HUES6 (cell line): ENCODE data around the gene ZP3.
"Not testable (repeated sequence)": the region's sequence is repeated elsewhere in the genome, so short reads cannot be mapped to it uniquely, and the experiment has no call there.

Experiments used
- H3K27ac ChIP-seq: 2 replicates; pipeline ENCODE4 v1.7.0; 2013; ENCODE audit warnings: low read depth, mild to moderate bottlenecking, low read length, inconsistent platforms
- H3K27me3 ChIP-seq: 2 replicates; pipeline ENCODE4 v1.6.1; 2013; ENCODE audit warnings: low read length; ENCODE audit not compliant: control insufficient read depth, insufficient read depth
- H3K36me3 ChIP-seq: 2 replicates; pipeline ENCODE4 v1.6.1; 2013; ENCODE audit warnings: low read length; ENCODE audit not compliant: control insufficient read depth, insufficient read depth
- H3K4me1 ChIP-seq: 2 replicates; pipeline ENCODE4 v1.6.1; 2013; ENCODE audit warnings: low read length; ENCODE audit not compliant: control insufficient read depth, insufficient read depth
- H3K4me3 ChIP-seq: 2 replicates; pipeline ENCODE4 v1.5.1; 2013; ENCODE audit warnings: low read depth, low read length
- H3K9ac ChIP-seq: one replicate; pipeline ENCODE4 v1.6.1; 2013; ENCODE audit warnings: mild to moderate bottlenecking, low read length
- H3K9me3 ChIP-seq: 2 replicates; pipeline ENCODE4 v1.6.1; 2013; ENCODE audit warnings: low read depth, low read length; ENCODE audit not compliant: control insufficient read depth, insufficient read depth

ZP3 gene

DNA sequence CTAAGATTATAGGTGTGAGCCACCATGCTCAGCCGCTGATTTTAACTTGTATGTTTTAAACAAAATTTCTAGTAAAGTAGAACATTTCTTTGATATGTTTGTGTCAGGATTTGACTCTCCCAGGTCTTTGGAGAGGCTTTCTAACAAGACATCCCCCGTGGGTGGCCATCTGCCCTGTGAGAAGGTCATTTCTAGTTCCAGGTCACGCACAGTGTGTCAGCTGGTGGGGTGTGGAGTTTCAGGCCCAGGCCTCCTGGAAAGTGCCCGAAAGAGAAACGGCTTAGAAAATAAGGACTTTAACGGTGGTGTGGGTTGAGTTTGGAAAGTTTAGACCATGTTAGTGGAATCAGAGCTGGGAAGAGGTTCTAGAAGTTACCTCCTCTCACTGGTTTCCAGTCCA lies 48.3 kb downstream of the ZP3 start:
- H3K36me3 ChIP-seq, H3K4me3 ChIP-seq, H3K9me3 ChIP-seq, H3K27me3 ChIP-seq, H3K9ac ChIP-seq, H3K4me1 ChIP-seq, H3K27ac ChIP-seq: not testable (repeated sequence)

DNA sequence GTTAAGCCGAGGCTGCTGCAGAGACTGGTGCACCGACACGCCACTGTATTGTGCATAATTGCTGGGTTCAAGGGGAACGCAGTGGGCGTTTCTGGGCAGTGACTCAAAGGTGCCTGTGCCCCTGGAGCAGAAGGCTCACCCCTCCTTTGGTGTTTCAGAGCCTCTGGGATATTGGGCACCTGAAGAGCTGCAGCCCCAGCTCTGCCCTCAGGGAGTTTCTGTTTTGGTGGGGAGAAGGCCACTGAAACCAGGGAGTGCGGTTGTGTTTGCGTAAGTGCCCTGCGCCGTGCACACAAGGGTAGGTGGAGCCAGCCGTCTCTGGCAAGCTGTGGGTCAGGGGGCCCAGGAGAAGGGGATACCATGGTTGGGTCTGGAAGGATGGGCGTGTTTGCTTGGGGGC lies 51.5 kb downstream of the ZP3 start:
- H3K9ac ChIP-seq, H3K4me1 ChIP-seq, H3K4me3 ChIP-seq, H3K27me3 ChIP-seq, H3K36me3 ChIP-seq, H3K9me3 ChIP-seq, H3K27ac ChIP-seq: not testable (repeated sequence)

DNA sequence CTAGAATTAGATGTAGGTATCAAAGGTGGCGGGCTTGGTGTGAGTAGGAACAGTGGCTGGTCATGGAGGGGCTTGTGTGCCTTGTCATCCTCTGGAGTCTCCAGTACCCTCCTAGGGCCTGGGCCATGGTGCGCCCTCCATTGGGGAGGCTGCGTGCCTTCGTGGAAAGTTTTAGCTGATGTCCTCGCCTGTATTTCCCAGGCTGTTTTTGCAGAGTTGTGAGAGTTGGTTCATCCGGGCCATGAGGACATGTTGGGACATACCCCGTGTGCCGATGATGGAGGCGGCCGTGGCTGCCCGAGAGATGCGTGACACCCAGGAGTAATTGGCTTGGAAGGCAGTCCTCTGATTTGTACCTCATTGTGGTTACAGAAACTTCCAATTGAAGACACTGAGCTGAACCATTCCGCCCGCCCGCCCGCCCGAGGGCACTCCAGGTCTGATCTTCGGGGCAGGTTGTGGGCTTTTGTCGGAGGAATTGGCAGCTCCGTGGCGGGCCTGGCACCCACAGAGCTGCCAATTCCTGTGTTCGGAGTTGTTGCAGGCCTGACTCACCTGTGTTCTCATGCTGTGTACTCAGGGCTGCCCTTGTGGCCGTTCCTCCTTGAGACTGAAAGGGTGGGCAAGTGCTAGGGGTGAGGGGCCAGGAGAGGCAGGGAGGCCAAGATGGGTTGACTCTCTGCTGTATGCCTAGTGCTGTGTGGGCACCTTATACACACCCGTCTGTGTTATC lies 52.2 kb downstream of the ZP3 start:
- H3K27me3 ChIP-seq, H3K4me1 ChIP-seq, H3K36me3 ChIP-seq, H3K4me3 ChIP-seq, H3K9me3 ChIP-seq, H3K9ac ChIP-seq, H3K27ac ChIP-seq: not testable (repeated sequence)

DNA sequence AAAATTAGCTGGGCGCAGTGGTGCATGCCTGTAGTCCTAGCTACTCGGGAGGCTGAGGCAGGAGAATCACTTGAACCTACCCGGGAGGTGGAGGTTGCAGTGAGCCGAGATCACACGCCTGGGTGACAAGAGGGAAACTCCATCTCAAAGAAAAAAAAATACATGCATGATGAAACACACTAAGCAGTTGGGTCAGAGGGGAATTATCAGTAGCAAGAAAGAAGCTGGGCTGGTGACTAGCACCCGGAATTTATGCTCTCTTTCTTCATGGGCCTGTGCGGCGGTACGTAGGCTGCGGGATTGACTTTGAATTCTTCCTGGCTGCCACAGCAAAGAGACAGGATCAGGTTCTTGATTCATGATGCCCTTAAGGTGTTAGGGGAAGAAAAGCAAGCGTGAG lies 54.9 kb downstream of the ZP3 start:
- H3K27me3 ChIP-seq, H3K27ac ChIP-seq, H3K9me3 ChIP-seq: not testable (repeated sequence)

DNA sequence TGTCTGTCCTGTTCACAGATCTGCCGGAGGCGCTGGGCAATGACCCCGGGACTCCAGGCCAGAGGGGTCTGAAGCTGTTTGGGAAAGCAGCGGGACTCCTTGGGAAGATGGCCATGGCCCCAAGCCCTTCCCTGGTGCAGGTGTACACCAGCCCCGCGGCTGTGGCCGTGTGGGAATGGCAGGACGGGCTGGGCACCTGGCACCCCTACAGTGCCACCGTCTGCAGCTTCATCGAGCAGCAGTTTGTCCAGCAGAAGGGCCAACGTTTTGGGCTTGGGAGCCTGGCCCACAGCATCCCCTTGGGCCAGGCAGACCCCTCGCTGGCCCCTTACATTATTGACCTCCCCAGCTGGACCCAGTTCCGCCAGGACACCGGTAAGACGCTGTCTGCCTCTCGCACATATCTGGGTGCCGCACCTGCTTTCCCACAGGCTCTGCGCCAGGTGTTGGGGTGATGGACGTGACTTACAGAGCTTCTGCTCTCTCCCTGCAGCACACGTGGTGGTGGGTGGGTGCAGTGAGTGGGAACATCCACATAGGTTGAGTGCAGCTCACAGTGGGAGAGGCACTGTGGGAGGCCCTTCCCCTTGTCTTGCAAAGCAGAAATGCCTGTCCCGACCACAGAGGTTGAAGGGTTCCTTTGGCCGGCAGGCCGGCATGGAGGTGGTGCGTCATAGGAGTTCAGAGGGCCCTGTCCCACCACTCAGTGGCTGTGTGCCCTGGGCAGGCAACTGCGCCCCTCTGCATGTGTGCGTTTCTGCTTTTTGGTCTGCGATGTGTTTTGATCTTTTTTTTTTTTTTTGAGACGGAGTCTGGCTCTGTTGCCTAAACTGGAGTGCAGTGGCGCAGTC lies 55.9 kb downstream of the ZP3 start:
- peaks cover 14% of the 10 kb centered on the region for H3K36me3 ChIP-seq
- not testable (repeated sequence) for H3K4me1 ChIP-seq

More for the DNA sequence above, 54.9 kb downstream of the ZP3 start:
- not testable (repeated sequence) for H3K4me3 ChIP-seq, H3K9ac ChIP-seq, H3K4me1 ChIP-seq
- H3K36me3 ChIP-seq, result peaks cover 14% of the 10 kb centered on the region

DNA sequence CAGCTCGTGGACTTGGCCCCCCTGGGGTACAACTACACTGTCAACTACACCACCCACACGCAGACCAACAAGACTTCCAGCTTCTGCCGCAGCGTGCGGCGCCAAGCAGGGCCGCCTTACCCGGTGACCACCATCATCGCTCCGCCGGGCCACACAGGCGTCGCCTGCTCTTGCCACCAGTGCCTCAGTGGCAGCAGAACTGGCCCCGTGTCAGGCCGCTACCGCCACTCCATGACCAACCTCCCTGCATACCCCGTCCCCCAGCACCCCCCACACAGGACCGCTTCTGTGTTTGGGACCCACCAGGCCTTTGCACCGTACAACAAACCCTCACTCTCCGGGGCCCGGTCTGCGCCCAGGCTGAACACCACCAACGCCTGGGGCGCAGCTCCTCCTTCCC lies 57.9 kb downstream of the ZP3 start:
- not testable (repeated sequence) for H3K27ac ChIP-seq, H3K27me3 ChIP-seq, H3K4me3 ChIP-seq, H3K9ac ChIP-seq, H3K9me3 ChIP-seq, H3K4me1 ChIP-seq
- peaks cover 14% of the 10 kb centered on the region for H3K36me3 ChIP-seq

More for the DNA sequence above, 55.9 kb downstream of the ZP3 start:
- H3K9ac ChIP-seq, H3K9me3 ChIP-seq, H3K27ac ChIP-seq, H3K27me3 ChIP-seq, H3K4me3 ChIP-seq: not testable (repeated sequence)

DNA sequence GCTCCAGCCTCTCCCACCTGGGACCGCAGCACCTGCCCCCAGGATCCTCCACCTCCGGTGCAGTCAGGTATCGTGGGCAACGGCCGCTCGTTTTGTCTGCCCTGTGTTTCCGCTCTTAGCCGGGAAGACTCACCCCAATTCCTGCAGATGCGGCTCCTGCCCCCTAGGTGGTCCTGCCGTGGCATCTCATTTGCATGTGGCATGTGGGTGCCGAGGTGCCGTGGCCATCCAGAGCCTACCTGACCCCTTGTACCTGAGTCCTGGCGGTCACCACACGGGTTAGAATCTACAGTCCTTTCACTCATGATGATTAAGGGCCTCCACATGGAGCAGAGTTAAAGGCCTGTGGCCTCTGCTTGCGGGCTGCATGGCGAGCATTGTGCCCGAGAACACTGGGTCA lies 58.3 kb downstream of the ZP3 start:
- H3K27me3 ChIP-seq, H3K9me3 ChIP-seq, H3K4me1 ChIP-seq, H3K27ac ChIP-seq, H3K4me3 ChIP-seq, H3K9ac ChIP-seq: not testable (repeated sequence)
- H3K36me3 ChIP-seq, result peaks cover 14% of the 10 kb centered on the region

DNA sequence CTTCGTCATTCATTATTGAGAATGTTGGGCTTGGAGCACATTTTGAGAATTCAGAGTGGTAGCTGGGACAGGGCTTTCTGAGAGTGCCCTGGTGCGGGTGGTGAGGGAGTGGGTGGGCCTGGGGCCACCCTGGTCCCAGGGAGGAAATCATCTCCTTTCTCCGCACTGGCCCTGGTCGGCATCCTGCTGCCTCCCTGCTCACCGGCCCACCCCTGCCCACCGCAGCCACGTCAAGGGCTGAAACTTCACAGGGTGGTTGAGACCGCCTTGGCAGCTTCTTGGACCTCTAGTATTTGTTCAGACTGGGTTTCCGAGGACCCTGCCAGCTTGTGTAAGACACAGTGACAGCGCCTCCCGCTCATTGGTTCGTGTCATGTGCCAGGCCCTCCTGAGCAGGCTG lies 59.7 kb downstream of the ZP3 start:
- H3K4me3 ChIP-seq, H3K9ac ChIP-seq, H3K27ac ChIP-seq: not testable (repeated sequence)

DNA sequence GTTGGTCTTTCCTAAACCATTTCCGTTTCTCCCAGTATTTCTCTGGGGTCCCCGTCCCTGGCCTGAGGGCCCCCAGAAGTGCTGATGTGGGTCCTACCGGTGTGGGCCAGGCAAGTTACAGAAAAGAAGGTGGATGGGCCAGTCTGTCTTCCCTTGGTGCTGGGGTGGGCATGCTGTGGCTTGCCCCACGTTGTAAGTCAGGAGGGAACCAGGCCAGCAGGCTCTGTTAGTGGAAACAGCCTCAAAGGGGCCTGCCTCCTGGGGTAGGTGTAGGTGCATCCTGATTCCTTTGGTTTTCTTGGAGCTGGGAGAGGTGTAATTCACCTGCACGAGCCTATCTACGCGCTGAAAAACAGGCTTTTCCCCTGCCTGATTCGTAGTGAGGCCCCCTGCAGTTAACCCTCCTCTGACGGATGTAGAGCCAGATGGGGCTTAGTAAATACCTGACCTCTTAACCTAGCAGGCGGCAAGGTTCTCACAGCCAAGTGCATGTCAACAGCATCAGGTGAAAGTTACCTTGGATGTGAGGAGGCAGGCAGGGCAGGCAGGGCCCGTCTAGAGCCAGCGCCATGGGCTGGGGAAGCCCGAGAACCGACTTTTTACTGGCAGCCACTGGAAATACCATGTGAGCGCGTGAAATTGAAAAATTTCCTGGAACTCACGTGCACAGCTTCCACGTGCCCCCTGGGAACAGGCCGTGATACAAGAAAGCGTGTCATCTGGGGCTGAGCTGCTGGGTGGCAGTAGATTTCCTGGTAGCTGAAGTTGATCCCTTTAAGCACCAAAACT lies 61.3 kb downstream of the ZP3 start:
- not testable (repeated sequence) for H3K4me1 ChIP-seq, H3K9me3 ChIP-seq, H3K9ac ChIP-seq, H3K27me3 ChIP-seq, H3K27ac ChIP-seq, H3K4me3 ChIP-seq
- H3K36me3 ChIP-seq, result peaks cover 14% of the 10 kb centered on the region

More for the DNA sequence above, 59.7 kb downstream of the ZP3 start:
- H3K9me3 ChIP-seq, H3K4me1 ChIP-seq, H3K27me3 ChIP-seq: not testable (repeated sequence)
- H3K36me3 ChIP-seq, result peaks cover 14% of the 10 kb centered on the region

DNA sequence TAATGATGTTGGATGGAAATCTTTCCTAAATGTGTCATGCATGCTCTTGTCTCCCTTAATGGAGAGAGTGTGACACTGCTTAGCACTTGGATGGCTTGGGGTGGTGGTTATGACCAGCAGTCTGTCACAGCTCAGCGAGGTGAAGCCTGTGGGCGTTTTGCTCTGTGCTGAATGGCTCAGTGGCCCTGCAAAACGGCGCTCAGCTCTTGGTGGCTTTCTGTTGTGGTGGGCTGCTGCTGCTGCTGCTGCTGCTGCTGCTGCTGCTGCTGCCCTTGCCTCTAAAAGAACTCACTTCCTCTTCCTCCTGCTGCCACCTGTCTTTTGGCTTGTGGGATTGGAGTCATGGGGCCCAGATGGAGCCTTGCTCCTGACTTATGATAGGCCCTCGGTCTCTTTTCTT lies 61.9 kb downstream of the ZP3 start:
- not testable (repeated sequence) for H3K27me3 ChIP-seq, H3K4me3 ChIP-seq, H3K9me3 ChIP-seq, H3K9ac ChIP-seq, H3K27ac ChIP-seq, H3K4me1 ChIP-seq
- peaks cover 14% of the 10 kb centered on the region for H3K36me3 ChIP-seq

DNA sequence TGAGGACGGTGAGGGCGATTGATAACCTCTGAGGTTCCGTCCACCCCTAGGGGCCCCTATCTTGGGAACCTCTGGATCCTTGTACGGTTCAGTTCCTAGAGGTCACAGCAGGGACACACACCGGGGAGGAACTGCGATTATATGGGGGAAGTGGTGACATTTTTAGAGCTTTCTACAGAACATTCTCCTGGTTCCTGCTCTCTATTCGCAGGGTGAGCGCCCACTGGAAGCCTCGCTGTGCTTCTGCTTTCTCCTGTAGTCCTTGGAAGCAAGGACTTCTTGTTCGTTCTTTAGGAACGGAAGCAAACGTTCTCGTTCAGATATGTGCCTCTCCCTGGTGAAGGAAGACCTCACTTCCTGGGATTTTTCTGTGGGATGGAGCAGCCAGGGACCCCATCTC lies 63.2 kb downstream of the ZP3 start:
- not testable (repeated sequence) for H3K36me3 ChIP-seq, H3K4me3 ChIP-seq, H3K9ac ChIP-seq, H3K27ac ChIP-seq, H3K27me3 ChIP-seq, H3K4me1 ChIP-seq, H3K9me3 ChIP-seq
